ENCODE measurements around the gene S100B.

Gene S100B

DNA sequence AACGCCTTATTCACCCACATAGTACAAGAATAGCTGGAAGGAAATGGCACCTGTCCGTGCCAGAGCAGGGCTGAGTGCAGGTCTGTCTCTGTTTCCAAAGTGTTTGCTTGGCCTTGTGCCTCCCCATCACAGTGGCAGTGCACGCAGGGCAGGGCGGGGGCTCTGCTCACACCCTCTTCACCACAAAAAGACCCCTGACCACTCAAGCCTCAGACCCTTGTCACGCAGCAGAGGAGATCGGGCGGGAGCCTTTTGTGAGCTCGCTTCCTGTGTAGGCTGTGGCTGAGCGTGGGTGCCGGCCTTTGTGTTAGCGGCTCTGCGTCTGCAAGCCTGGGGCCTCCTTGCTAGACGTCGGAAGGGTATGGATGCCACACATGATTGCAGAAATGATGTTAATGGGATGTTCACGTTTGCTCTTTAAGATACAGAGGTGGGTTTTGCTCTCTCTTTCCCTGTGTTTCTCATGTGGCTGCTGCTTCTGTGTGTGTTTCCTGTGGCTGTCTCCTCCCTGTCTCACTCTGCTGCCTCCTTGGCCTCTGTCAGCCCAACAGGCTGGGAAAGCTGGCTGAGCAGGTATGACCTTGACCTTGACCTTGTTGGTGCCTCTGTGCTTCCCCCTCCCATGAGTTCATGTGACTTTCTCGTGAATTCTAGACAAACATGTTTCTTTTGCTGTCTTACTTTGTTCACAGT lies 45.4 kb downstream of the S100B start:
- DNase-seq: no peak

DNA sequence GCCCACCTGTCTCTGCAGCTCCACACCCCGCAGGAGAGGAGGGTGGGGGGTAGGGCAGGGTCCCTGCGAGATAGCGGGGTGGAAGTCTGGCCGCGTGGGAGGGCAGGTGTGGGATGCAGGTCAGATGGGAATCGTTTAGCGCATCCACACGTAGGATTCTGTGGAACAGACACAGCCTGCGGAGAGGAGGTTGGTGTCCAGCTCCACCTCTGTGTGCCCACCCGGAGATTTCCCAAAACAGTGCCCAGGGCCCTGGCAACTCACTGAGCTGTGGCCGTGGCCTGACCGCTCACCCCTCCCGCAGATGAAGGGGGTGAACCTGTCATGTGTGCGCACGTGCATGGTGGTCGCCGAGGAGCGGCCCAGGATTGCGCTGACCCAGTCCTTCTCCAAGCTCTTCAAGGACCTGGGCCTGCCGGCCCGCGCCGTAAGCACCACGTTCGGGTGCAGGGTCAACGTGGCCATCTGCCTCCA lies 46.9 kb downstream of the S100B start:
- no peak for DNase-seq

DNA sequence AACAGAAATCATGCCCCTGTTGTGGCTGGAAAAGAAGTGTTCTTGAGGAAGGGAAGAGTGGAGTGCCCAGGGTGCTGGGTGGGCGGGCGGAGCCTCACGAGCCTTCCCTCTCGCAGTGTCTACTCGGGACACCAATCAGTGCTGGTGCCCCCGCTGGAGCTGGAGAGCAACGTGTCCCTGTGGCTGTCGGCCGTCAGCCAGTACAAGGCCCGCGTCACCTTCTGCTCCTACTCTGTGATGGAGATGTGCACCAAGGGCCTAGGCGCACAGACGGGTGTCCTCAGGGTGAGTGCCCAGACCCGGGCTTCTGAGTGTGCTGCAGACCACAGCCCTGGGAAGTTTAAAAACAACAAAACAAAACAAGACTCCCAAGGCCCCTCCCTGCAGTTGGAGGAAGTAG lies 47.4 kb downstream of the S100B start:
- DNase-seq: no peak

DNA sequence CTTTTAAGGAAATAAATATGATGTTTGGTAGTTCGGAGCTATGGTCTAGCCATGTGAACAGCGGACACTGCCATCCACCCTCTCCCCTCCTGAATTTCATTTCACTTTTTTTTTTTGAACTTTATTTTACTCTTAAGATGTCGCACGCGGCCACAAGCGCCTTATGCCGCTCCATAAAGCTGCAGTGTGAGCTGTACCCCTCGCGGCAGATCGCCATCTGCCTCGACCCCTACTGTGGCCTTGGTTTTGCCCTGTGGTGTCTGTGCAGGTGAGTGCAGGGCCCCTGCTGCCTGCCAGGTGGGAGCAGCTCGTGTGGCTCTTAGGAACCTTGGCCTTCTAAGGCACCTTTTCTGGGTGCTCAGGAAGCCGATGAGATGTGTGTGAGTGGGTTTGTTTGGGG lies 48.1 kb downstream of the S100B start:
- no peak for DNase-seq

DNA sequence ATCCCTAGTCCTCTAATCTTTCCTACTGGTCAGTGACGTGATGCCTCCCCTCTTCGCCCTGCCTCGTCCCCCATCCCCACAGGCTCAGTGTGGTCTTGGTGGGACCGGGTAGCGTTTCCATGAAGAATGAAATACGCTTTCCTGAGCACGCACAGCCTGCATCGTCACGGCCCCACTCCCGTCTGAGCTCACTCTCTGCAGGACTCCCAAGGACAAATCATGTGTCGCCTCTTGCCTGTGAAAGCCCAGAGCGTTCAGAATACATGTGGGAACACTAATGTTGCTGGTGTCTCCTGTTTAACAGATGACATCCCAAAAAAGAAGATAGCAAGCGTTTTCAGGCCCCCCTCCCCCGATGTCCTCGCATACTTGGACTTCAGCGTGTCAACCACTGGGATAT lies 49.2 kb downstream of the S100B start:
- no peak for DNase-seq

DNA sequence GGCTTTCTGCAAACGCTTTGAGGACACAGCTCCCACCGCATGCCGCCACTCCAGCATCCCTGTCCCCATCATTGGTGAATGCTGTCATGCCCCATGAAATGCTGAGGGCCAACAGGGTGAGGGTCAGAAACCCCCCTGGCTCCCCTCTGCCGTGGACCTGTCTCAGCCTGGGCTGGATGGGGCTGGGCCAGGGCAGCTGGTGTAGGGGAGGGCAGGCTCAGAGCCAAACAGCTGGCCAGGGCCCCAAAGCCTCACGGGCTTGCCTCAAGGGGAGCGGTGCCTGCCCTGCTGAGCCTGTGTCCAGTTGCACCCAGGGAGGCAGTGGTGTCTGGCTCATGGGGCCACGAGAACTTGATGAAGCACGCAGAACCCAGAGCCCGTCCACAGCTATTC lies 49.7 kb downstream of the S100B start:
- no peak for DNase-seq

DNA sequence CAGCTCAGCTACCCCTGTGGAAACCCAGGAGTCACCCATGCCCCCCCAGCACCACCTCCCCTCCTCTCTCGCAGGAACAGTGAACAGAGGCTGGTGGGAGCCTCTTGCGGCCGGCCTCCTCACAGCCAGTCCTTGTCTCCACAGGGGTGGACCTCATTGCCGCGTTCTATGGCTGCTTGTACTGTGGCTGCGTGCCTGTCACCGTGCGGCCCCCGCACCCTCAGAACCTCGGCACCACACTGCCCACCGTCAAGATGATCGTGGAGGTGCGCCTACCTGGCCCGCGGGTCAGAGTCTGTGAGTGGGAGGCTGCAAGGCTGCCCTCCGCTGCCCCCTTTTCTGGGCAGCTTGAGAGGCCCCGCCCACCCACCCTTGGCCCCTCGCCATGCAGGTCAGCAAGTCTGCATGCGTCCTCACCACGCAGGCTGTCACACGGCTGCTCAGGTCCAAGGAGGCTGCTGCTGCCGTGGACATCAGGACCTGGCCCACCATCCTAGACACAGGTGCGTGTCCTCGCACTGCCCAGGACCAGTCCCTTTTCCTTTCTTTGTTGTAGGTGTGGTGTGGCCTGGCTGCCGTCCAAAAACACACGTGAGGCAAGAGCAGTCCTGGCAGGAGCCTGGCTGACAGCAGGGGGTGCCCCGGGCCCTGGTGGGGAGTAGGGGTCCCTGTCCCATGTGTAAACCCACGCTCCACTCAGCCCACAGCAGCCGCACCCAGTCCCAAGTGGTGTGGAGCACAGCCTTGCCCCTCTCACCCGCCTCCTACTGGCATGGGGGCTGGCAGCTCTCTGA lies 50.3 kb downstream of the S100B start:
- no peak for DNase-seq

DNA sequence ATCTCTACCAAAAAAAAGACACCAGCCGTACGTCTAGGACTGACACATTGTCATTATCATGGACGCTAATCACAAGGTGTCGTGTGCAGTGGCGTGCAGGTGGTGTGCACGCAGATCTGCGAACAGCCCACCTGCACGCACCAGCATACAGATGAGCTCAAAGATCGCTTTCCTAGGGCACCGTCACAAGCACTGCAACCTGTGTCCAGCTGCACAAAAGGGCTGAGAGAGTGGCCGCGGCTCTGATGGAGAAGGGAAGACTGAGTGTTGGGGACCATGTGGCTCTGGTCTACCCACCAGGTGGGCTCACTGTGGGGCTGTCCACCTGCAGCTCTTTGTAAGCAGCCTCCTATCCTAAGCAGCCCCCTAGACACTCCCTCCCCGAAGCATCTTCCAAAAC lies 50.9 kb downstream of the S100B start:
- no peak for DNase-seq

DNA sequence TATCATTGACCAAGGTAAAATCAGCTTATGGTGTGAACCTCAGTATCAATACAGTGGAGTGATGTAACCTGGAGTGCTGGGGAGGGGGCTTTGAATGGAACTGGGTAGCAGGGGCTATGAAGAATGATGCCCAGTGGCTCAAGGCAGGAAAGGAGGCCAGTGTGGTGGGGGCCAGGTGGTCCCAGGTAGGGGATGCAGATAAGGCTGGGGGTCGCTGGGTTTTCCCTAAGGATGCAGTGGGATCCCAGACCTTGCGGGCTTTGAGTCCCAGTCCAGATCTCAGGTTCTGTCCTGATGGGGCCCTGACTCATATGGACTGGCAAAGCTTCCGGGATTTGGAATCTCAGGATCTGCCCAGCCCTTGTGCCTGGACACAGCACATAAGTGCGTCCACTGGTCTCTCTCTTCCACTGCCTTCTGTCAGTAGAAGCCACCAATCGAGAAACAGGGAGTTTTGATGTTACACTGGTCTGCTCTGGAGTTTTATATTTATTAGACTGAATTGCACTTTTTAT lies 52.0 kb downstream of the S100B start:
- no peak for DNase-seq

DNA sequence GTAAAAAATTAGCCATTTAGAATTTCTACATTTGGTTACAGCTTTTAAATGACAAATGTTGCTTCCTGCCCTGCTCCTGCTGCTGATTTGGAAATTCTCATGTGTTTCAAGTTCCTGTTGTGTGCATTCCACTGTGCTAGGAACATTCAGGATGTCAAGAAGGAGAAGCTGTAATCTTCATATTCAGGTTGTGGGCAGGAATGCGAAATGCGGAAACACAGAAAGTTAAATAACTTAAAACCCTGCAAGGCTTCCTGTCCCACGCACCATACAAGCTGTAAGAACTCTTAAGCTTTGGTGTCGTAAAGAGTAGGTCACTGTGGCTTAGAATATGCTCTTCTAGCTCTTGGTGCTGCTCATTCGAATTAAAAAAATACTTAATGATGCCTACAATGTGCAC lies 52.6 kb downstream of the S100B start:
- no peak for DNase-seq

DNA sequence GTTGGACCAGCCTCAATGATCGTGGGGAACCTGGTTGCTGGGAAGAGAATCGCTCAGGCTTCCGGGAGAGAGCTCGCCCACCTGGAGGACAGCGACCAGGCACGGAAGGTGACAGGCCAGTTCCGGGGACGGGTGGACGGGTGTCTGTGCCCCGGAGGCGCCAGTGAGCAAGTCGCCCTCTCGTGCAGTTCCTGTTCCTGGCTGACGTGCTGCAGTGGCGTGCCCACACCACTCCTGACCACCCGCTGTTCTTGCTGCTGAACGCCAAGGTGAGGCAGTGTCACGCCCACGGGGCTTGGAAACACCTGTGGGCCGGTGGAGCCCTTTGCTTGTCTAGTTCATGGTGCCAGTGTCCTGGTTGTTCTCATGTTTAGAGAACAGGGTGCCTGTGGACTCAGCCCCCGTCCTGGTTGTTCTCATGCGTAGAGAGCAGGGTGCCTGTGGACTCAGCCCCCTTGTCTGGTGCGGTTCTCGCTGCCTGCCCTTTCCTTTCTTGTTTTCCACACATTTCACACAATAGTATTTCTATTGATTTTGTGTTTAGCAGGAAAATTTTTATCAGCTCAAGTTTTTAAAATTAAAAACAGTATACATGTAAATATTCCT lies 53.1 kb downstream of the S100B start:
- DNase-seq: no peak

DNA sequence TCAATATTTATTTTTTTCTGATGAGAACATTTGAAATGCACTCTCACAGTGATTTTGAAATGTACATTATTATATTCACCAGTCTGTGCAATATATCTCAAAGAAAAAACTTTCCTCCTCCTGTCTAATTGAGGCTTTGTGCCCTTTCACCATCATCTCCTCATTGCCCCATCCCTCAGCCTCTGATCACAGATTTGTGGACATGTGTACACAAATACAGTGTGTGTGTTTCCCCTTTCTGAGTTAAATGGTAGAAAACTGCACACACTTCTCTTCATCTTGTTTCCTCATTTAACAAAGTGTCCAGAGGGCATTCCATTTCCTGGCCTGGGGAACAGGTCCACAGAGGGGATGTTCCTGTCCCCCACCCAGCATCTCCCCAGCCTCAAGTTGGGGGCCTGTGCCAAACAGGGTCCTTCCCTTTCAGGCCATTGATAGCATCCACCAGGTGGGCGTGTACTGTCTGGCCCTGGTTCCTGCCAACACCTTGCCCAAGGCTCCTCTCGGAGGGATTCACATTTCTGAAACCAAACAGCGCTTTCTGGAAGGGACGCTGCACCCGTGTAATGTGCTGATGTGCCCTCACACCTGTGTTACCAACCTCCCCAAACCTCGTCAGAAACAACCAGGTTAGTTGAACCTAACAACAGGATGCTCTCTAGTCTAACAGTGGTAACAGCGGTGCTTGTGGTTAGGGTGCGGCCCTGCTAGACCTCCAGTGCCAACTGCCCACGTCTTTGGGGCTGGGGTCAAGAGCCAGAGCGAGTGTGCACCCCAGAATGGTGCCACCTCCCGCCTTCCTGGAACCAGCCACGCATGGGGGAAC lies 54.6 kb downstream of the S100B start:
- DNase-seq: no peak

DNA sequence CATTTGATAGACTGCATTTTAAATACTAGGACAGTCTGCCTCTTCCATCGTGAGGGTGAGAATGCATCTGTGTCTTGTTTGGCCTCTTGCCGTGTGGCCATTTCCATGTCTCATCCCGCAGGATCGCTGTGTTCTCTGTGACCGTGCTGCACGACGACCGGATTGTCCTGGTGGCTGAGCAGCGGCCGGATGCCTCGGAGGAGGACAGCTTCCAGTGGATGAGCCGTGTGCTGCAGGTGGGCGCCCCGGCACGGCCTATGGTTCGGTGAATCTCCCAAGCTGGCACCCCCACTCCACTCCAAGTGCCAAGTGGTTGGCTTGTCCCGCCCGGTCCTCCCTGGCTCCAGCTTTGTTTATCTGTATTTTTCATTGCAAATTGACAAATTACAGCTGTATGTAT lies 55.2 kb downstream of the S100B start:
- DNase-seq: no peak

Data from fibroblast of skin of abdomen (primary cell).